Cardiac septum (tissue), 1 donor: ENCODE measurements around the gene EPHB1. TPM values are rescaled to one million over a fixed set of nuclear protein-coding genes. Genes with fewer than 3 reads are reported as not detected.
A peak's percentile ranks its signal among the peaks of the same experiment; 100 is the strongest.

Source experiments
- DNase-seq: peaks from one replicate; pipeline ENCODE4 v3.0.0-alpha.2; 2020; ENCODE audit warnings: low spot score
- intact Hi-C: fragments of 100-400 bp; cut with DNase I; formaldehyde crosslinking; loops from one replicate; pipeline ENCODE4 v1.14.0; 2022
- long read RNA-seq: library from polyadenylated mRNA; unstranded; transcript quantifications from one replicate; pipeline ENCODE4 v2.0.0, GENCODE V29; 2021
- total RNA-seq: library from RNA; stranded (reverse); fragmentation: NEBNext Ultra II Directional; extraction: Animal tissue kit (Norgen Biotek cat#: 25700); gene quantifications from one replicate; pipeline ENCODE4 v1.2.1, GENCODE V29; 2021
- donor health status: DM: no; HTN: no; CAD: no.

The EPHB1 gene
- total RNA-seq = 1.1 TPM
- long read RNA-seq, full-length matches to known transcripts = 1 of 5 reads
- long read RNA-seq, partial matches to known transcripts = 0 of 5 reads
- long read RNA-seq, other reads (novel, unspliced or antisense) = 4 of 5 reads

- peak; percentile 90 for DNase-seq
- intact Hi-C loops = loop anchor here (2.0 kb wide), 3 partner anchors 448 to 1102 kb away; no protein-coding TSS in a partner anchor
Measured at GRCh38 chr3:134794950-134795745, at the start of gene EPHB1. Gene EPHB1 (plus strand): TSS chr3:134795260.

GRCh38 chr3:134748698-134749097 is 46.4 kb upstream of the EPHB1 start:
- intact Hi-C loops = no loop called here
- DNase-seq = no peak

- DNase-seq = no peak
- intact Hi-C loops = no loop called here
Measured at GRCh38 chr3:134749174-134749573, 45.9 kb upstream of the EPHB1 start.

GRCh38 chr3:134749802-134750553 is 45.1 kb upstream of the EPHB1 start:
- intact Hi-C loops = no loop called here
- no peak for DNase-seq

GRCh38 chr3:134751831-134752230 is 43.2 kb upstream of the EPHB1 start:
- intact Hi-C loops = loop anchor here (2.0 kb wide), 1 partner anchor 53 kb away; no protein-coding TSS in a partner anchor
- DNase-seq = no peak

- intact Hi-C loops = loop anchor here (2.0 kb wide), 1 partner anchor 54 kb away; no protein-coding TSS in a partner anchor
- no peak for DNase-seq
Measured at GRCh38 chr3:134752761-134753461, 42.1 kb upstream of the EPHB1 start.

GRCh38 chr3:134753999-134754742 is 40.9 kb upstream of the EPHB1 start:
- intact Hi-C loops = loop anchor here (2.0 kb wide), 3 partner anchors 55 to 153 kb away; partner anchors contain the start of gene KY
- DNase-seq = no peak

- DNase-seq = no peak
- intact Hi-C loops = loop anchor here (2.0 kb wide), 2 partner anchors 104 to 154 kb away; partner anchors contain the start of gene KY
Measured at GRCh38 chr3:134754768-134755559, 40.1 kb upstream of the EPHB1 start.

GRCh38 chr3:134755821-134756220 is 39.2 kb upstream of the EPHB1 start:
- no peak for DNase-seq
- intact Hi-C loops = loop anchor here (2.0 kb wide), 2 partner anchors 105 to 155 kb away; partner anchors contain the start of gene KY

GRCh38 chr3:134757549-134758069 is 37.5 kb upstream of the EPHB1 start:
- intact Hi-C loops = no loop called here
- DNase-seq = no peak

- intact Hi-C loops = no loop called here
- DNase-seq = no peak
Measured at GRCh38 chr3:134761213-134761612, 33.8 kb upstream of the EPHB1 start.

GRCh38 chr3:134762016-134762415 is 33.0 kb upstream of the EPHB1 start:
- intact Hi-C loops = no loop called here
- no peak for DNase-seq

- no peak for DNase-seq
- intact Hi-C loops = no loop called here
Measured at GRCh38 chr3:134765468-134765867, 29.6 kb upstream of the EPHB1 start.

- intact Hi-C loops = no loop called here
- no peak for DNase-seq
Measured at GRCh38 chr3:134766290-134766689, 28.8 kb upstream of the EPHB1 start.

GRCh38 chr3:134768116-134768515 is 26.9 kb upstream of the EPHB1 start:
- intact Hi-C loops = no loop called here
- no peak for DNase-seq

- DNase-seq = no peak
- intact Hi-C loops = no loop called here
Measured at GRCh38 chr3:134768837-134769236, 26.2 kb upstream of the EPHB1 start.

GRCh38 chr3:134769287-134769868 is 25.7 kb upstream of the EPHB1 start:
- DNase-seq = no peak
- intact Hi-C loops = no loop called here

- intact Hi-C loops = no loop called here
- no peak for DNase-seq
Measured at GRCh38 chr3:134772011-134772410, 23.0 kb upstream of the EPHB1 start.
